ENCODE measurements around the gene JAK1. TPM values are rescaled to one million over a fixed set of nuclear protein-coding genes. Genes with fewer than 3 reads are reported as not detected.

The JAK1 gene
- total RNA-seq, 4 donors from 2014 or later = 59.7 to 92.7 (median 64.1) TPM

DNA sequence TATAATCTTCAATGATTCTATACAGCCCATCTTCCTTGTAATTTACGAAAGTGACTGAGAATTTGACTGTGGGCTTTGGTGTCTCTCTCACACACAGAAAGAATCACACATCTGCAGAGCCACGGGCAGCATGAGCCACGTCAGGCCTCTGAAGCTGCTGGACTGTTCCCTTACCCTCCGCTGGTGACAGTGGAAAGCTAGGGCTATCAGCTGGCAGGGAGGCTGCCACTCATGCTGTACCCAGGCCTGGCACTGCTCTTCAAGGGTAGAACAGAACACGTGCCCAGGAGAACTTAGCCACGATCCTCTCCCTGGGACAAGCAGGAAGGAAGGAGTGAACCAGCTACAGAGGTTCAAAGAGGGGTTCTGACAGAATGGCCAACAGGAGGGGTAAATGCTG lies 90.7 kb downstream of the JAK1 start:
- WGBS, 2 donors = 79 to 96% methylated on average over 6 of the region's 6 CpGs

DNA sequence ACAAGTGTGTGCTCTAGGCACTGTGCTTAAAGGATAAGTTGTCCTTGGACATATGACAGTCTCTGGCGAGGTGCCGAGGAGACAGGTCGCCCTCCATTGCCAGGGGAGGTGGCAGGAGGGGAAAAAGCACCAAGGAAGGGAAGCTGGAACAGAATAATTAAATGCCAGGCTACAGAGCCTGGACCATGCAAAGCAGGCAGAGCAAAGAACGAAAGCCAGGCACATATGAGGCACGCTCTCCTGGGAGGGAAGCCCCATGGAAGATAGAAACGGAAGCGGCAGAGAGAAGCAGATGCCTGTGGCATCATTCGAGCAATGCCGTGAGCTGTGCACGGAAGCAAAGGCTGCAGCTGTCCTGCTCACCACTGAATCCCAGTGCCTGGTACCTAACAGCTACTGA lies 91.2 kb downstream of the JAK1 start:
- no peak overlapping the region for H3K27ac ChIP-seq
- intact Hi-C loops (cut with DNase I) = no loop called here
- DNase-seq = no peak
- no peaks in the 10 kb centered on the region for H3K4me1 ChIP-seq
- no peaks in the 10 kb centered on the region for H3K27me3 ChIP-seq
- H3K4me3 ChIP-seq = no peak overlapping the region
- no peak for TF ChIP-seq POLR2A (IDR thresholded peaks at IDR 0.05)
- TF ChIP-seq, protein P1, sequence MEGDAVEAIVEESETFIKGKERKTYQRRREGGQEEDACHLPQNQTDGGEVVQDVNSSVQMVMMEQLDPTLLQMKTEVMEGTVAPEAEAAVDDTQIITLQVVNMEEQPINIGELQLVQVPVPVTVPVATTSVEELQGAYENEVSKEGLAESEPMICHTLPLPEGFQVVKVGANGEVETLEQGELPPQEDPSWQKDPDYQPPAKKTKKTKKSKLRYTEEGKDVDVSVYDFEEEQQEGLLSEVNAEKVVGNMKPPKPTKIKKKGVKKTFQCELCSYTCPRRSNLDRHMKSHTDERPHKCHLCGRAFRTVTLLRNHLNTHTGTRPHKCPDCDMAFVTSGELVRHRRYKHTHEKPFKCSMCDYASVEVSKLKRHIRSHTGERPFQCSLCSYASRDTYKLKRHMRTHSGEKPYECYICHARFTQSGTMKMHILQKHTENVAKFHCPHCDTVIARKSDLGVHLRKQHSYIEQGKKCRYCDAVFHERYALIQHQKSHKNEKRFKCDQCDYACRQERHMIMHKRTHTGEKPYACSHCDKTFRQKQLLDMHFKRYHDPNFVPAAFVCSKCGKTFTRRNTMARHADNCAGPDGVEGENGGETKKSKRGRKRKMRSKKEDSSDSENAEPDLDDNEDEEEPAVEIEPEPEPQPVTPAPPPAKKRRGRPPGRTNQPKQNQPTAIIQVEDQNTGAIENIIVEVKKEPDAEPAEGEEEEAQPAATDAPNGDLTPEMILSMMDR (IDR thresholded peaks at IDR 0.05) = no peak
- H3K9me3 ChIP-seq = no peaks in the 10 kb centered on the region
- H3K36me3 ChIP-seq = peaks cover 12 to 88% (median 13%) of the 10 kb centered on the region in 3 donors
- WGBS, 2 donors = 85 to 92% methylated on average over 10 of the region's 10 CpGs

More for the DNA sequence above, 90.7 kb downstream of the JAK1 start:
- H3K27me3 ChIP-seq = no peaks in the 10 kb centered on the region
- no peak overlapping the region for H3K27ac ChIP-seq
- intact Hi-C loops (cut with DNase I) = no loop called here
- H3K9me3 ChIP-seq = no peaks in the 10 kb centered on the region
- no peak overlapping the region for H3K4me3 ChIP-seq
- TF ChIP-seq, protein P1 (IDR thresholded peaks at IDR 0.05) = no peak
- no peak for TF ChIP-seq POLR2A (IDR thresholded peaks at IDR 0.05)
- no peaks in the 10 kb centered on the region for H3K4me1 ChIP-seq
- no peak for DNase-seq
- H3K36me3 ChIP-seq = peaks cover 12 to 83% (median 13%) of the 10 kb centered on the region in 3 donors

DNA sequence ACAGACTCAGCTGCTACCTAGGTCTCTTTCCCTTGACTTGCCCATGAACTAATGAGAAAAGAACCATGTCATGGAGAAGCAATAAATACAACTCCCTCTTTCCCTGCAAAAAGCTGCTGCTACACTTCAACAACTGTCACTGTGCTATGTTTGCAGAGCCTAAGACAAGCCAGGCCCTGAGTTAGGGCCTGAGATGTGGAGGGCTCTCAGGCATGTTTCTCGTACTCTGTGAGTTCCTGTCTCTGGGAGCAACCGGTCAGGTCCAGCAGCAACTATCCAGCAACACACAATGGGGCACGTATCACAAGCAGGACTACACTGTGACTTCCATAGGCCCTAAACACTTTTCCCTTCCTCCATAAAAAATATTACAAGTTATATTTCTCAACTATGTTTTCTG lies 91.7 kb downstream of the JAK1 start:
- intact Hi-C loops (cut with DNase I) = no loop called here
- 91 to 94% methylated on average over 3 of the region's 3 CpGs for WGBS, 2 donors
- H3K9me3 ChIP-seq = no peaks in the 10 kb centered on the region
- no peaks in the 10 kb centered on the region for H3K27me3 ChIP-seq
- TF ChIP-seq POLR2A (IDR thresholded peaks at IDR 0.05) = no peak
- TF ChIP-seq, protein P1 (IDR thresholded peaks at IDR 0.05) = no peak
- no peak overlapping the region for H3K4me3 ChIP-seq
- H3K27ac ChIP-seq = no peak overlapping the region
- DNase-seq = no peak
- no peaks in the 10 kb centered on the region for H3K4me1 ChIP-seq
- peaks cover 12 to 93% (median 13%) of the 10 kb centered on the region in 3 donors for H3K36me3 ChIP-seq

DNA sequence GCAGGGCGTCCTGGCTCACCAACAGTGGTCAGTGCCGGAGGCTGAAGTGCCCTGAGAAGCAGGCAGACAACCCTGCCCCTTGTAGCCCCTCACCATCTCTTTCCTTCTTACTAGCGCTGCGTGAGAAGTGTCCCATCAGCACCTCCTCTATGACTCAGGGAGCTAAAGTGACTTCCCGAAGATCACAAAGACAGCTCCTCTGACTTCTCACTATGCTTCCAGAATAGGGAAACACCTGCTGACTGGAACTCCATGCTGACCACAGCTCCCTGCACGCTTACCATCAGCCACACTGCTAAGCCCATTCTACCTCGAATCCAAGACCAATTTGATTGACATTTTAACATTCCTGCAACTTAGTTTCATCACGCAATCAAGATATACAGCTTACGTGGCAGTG lies 92.8 kb downstream of the JAK1 start:
- H3K27ac ChIP-seq = no peak overlapping the region
- no peaks in the 10 kb centered on the region for H3K4me1 ChIP-seq
- DNase-seq = no peak
- no peak for TF ChIP-seq POLR2A (IDR thresholded peaks at IDR 0.05)
- TF ChIP-seq, protein P1 (IDR thresholded peaks at IDR 0.05) = no peak
- no peaks in the 10 kb centered on the region for H3K9me3 ChIP-seq
- peaks cover 12 to 97% (median 13%) of the 10 kb centered on the region in 3 donors for H3K36me3 ChIP-seq
- 87 to 91% methylated on average over 7 to 9 of the region's 9 CpGs for WGBS, 2 donors
- H3K27me3 ChIP-seq = no peaks in the 10 kb centered on the region
- H3K4me3 ChIP-seq = no peak overlapping the region
- intact Hi-C loops (cut with DNase I) = no loop called here

DNA sequence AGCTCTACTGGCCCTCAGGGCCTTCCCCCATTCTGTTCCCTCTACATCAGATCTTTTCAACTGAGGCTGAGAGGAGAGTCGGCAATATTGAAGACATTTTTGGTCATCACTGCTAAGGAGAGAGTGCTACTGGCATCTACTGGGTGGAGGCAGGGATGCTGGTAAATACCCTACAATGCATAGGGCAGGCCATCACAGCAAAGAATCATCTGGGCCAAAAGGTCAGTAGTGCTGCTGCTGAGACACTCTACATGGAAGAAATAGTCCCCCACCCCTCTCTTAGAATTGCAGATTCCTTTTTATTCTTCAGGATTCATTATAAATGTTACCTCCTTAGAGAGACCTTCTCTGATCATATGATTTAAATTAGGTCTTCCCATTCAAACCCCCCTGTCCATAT lies 94.3 kb downstream of the JAK1 start:
- intact Hi-C loops (cut with DNase I) = no loop called here
- no peaks in the 10 kb centered on the region for H3K9me3 ChIP-seq
- H3K27me3 ChIP-seq = no peaks in the 10 kb centered on the region
- 100% methylated on average over 1 of the region's 1 CpG for WGBS, 2 donors
- DNase-seq = no peak
- H3K36me3 ChIP-seq = peaks cover 9 to 97% (median 13%) of the 10 kb centered on the region in 3 donors
- H3K4me1 ChIP-seq = no peaks in the 10 kb centered on the region
- no peak overlapping the region for H3K4me3 ChIP-seq
- no peak overlapping the region for H3K27ac ChIP-seq
- no peak for TF ChIP-seq POLR2A (IDR thresholded peaks at IDR 0.05)
- TF ChIP-seq, protein P1 (IDR thresholded peaks at IDR 0.05) = no peak
